Heart right ventricle (tissue), 16 donors: Measurements from ENCODE around the gene ADPRS. TPM values are rescaled to one million over a fixed set of nuclear protein-coding genes. Genes with fewer than 3 reads are reported as not detected.

Source experiments
- ATAC-seq, 8 donors: fragments of 200-7000 bp; cut with Tn5 transposase; one replicate each; pipeline ENCODE4 v1.9.1; 2020; ENCODE audit warnings: mild to moderate bottlenecking in 8 of 8, moderate library complexity in 8 of 8, moderate number of reproducible peaks in 1 of 8
- DNase-seq, 2 donors: peaks; one replicate each; pipeline ENCODE4 v3.0.0-alpha.2; 2020
- H3K27ac ChIP-seq, 10 donors: fragments of 200-600 bp; sonication (generic) in 2 of 10; one replicate each; pipeline versions ENCODE4 v1.5.0 to v1.8.0; 2020 to 2022; ENCODE audit warnings: mild to moderate bottlenecking in 3 of 10
- H3K27me3 ChIP-seq, 7 donors: fragments of 200-600 bp; one replicate each; pipeline ENCODE4 v1.8.0; 2021 to 2022; ENCODE audit warnings: mild to moderate bottlenecking in 2 of 7
- H3K36me3 ChIP-seq, 9 donors: fragments of 200-600 bp; sonication (generic) in 1 of 9; one replicate each; pipeline versions ENCODE4 v1.5.0 to v1.8.0; 2020 to 2022; ENCODE audit warnings: mild to moderate bottlenecking in 2 of 9
- H3K4me1 ChIP-seq, 9 donors: fragments of 200-600 bp; sonication (generic) in 1 of 9; one replicate each; pipeline versions ENCODE4 v1.5.0 to v1.8.0; 2020 to 2022; ENCODE audit warnings: mild to moderate bottlenecking in 4 of 9
- H3K4me3 ChIP-seq, 10 donors: fragments of 200-600 bp; sonication (generic) in 2 of 10; one replicate each; pipeline versions ENCODE4 v1.5.0 to v1.8.0; 2020 to 2022; ENCODE audit warnings: mild to moderate bottlenecking in 7 of 10, moderate library complexity in 2 of 10
- H3K9me3 ChIP-seq, 11 donors: fragments of 200-600 bp in 10 of 11; sonication (generic) in 2 of 11; one replicate each; pipeline versions ENCODE4 v1.5.0 to v1.8.0; 2013 to 2022; ENCODE audit warnings: mild to moderate bottlenecking in 2 of 11, control low read depth in 1 of 11, moderate library complexity in 1 of 11
- CTCF ChIP-seq, 9 donors: fragments of 200-600 bp; sonication (generic) in 2 of 9; IDR thresholded peaks; one replicate each; pipeline versions ENCODE4 v1.5.0 to v1.8.0; 2021 to 2022; ENCODE audit warnings: antibody characterized with exemption in 9 of 9, mild to moderate bottlenecking in 5 of 9, moderate library complexity in 1 of 9
- WGBS, 2 donors: extraction: QIAGEN DNeasy Blood & Tissue Kit; methylation state at CpG; one replicate each; pipeline ENCODE4 v1.1.7; 2013; ENCODE audit warnings: inconsistent platforms in 1 of 2; 5-methylcytosine and 5-hydroxymethylcytosine counted together
- intact Hi-C, 10 donors: fragments of 100-400 bp; cut with DNase I; formaldehyde crosslinking; loops; one replicate each; pipeline versions ENCODE4 v1.11.1 to v1.14.2; 2022
- polyA plus RNA-seq, 2 donors: library from polyadenylated mRNA; stranded (reverse); fragments of 200-250 nt; gene quantifications; one replicate each; pipeline ENCODE4 v1.2.3, GENCODE V29; 2013
- total RNA-seq, 10 donors: library from RNA; stranded (reverse); fragmentation: NEBNext Ultra II Directional in 3 of 10; extraction: Animal tissue kit (Norgen Biotek cat#: 25700) in 3 of 10; gene quantifications; one replicate each; pipeline versions ENCODE4 v1.2.1 to v1.2.4, GENCODE V29; 2021 to 2023
- donor health status: Arrhythmogenic right ventricular cardiomyopathy.
- donor health status: ischemic (EF 13 %, LVEDD 7.1; RV severe dilation, severe dysfunction).
- donor health status: healthy with polysubstance abuse.
- donor health status: DM: no; HTN: yes; CAD: no.
- donor health status: DM: no; HTN: no; CAD: no.
- donor health status: ischemic (EF 25% LVEDD 6.9; RV normal size, moderate dysfunction).
- donor health status: ischemic (EF 25% LVEDD 5.7; RV mildly dilated, moderate dysfunction).
- donor health status: healthy.
- donor health status: DM: yes; HTN: yes; CAD: no.
- donor health status: Ischemic cardiomyopathy.
- donor health status: ischemic (EF 35%, LVEDD 5.7; RV mildly dilated, moderate dysfunction).
- donor health status: nonischemic (EF 11% LVEDD 7.7; RV severe dilation, severe dysfunction).
- donor health status: DM: yes; HTN: yes; CAD: no.
- donor health status: PGD.
- donor health status: ischemic (EF 29% LVEDD 5.4; RV normal size, mild dysfunction).
- donor health status: nonischemic (EF 23%, LVEDD 6.1; RV moderate dilation, normal function).

Gene ADPRS
- total and polyA plus RNA-seq, 12 donors, result 11.0 to 24.3 (median 15.6) TPM

GRCh38 chr1:36125129-36125991, 36.7 kb downstream of the ADPRS start, which contains the start of gene COL8A2:
Gene COL8A2, minus strand, starts transcription at chr1:36125222. Its CDS starts 24,980 bp downstream, at chr1:36100242.
- WGBS, 2 donors, result 10 to 33% methylated on average over 33 to 77 of the region's 77 CpGs
- H3K4me1 ChIP-seq, result peaks cover 0 to 37% (median 5%) of the 10 kb centered on the region in 9 donors
- intact Hi-C loops, result no loop called here
- ATAC-seq (peak in 7 of 8 donors; percentile 19 to 75 (median 68)), DNase-seq (peak; percentile 28 to 43)
- H3K36me3 ChIP-seq, result no peaks in the 10 kb centered on the region
- peak within 1 kb of the TSS in 9 of 10 donors; percentile 9 to 49 (median 41) for H3K4me3 ChIP-seq
- no peaks in the 10 kb centered on the region for H3K9me3 ChIP-seq
- TF ChIP-seq CTCF (IDR thresholded peaks at IDR 0.05), result no peak
- H3K27me3 ChIP-seq, result peaks cover 0 to 33% (median 10%) of the 10 kb centered on the region in 7 donors
- H3K27ac ChIP-seq, result no peak within 1 kb of the TSS

GRCh38 chr1:36126005-36126716, 37.5 kb downstream of the ADPRS start:
- H3K36me3 ChIP-seq, result no peaks in the 10 kb centered on the region
- TF ChIP-seq CTCF (IDR thresholded peaks at IDR 0.05), result no peak
- WGBS, 2 donors, result 81 to 86% methylated on average over 21 of the region's 21 CpGs
- peaks cover 0 to 35% (median 5%) of the 10 kb centered on the region in 9 donors for H3K4me1 ChIP-seq
- intact Hi-C loops, result no loop called here
- H3K27me3 ChIP-seq, result peaks cover 0 to 33% (median 10%) of the 10 kb centered on the region in 7 donors
- peak overlapping the region in 1 of 10 donors; percentile 49 for H3K4me3 ChIP-seq
- DNase-seq (no peak), ATAC-seq (no peak)
- no peaks in the 10 kb centered on the region for H3K9me3 ChIP-seq
- H3K27ac ChIP-seq, result no peak overlapping the region

- DNase-seq, result no peak
These were observed 38.3 kb downstream of the ADPRS start for GRCh38 chr1:36126797-36127500.

More at GRCh38 chr1:36126797-36127500, 38.3 kb downstream of the ADPRS start:
- Histone ChIP-seq H3K36me3 (no peaks in the 10 kb centered on the region), H3K27me3 (peaks cover 0 to 33% (median 10%) of the 10 kb centered on the region in 7 donors), H3K4me1 (peaks cover 0 to 34% (median 5%) of the 10 kb centered on the region in 9 donors), H3K4me3 (no peak overlapping the region), H3K27ac (no peak overlapping the region), H3K9me3 (no peaks in the 10 kb centered on the region)
- no peak for TF ChIP-seq CTCF (IDR thresholded peaks at IDR 0.05)
- ATAC-seq, result no peak
- intact Hi-C loops, result no loop called here
- WGBS, 2 donors, result 54 to 57% methylated on average over 7 of the region's 7 CpGs
